Activated naive CD4-positive, alpha-beta T cell treated with anti-CD3 and anti-CD28 coated beads, Interleukin-2, amount 50 U/mL, for 72 hours (primary cell): Measurements from ENCODE around the gene TOM1. TPM values are rescaled to one million over a fixed set of nuclear protein-coding genes. Genes with fewer than 3 reads are reported as not detected.

Source experiments
- ATAC-seq, 2 donors: fragments of 150-1000 bp; cut with Tn5 transposase; 2 replicates each; pipeline ENCODE4 v1.10.0; 2021; ENCODE audit warnings: mild to moderate bottlenecking in 2 of 2, moderate library complexity in 2 of 2
- DNase-seq, 2 donors: peaks; one replicate each; pipeline ENCODE4 v3.0.0; 2021 to 2022; ENCODE audit warnings: low spot score in 2 of 2
- H3K27ac Mint-ChIP-seq, 2 donors: one replicate each; pipeline ENCODE4 v1.8.0; 2022; ENCODE audit warnings: mild to moderate bottlenecking in 2 of 2, mixed read lengths in 2 of 2
- H3K36me3 Mint-ChIP-seq, 2 donors: one replicate each; pipeline ENCODE4 v1.8.0; 2022; ENCODE audit warnings: mixed read lengths in 2 of 2
- H3K9me3 Mint-ChIP-seq, 2 donors: one replicate each; pipeline ENCODE4 v1.8.0; 2022; ENCODE audit warnings: mixed read lengths in 2 of 2
- total RNA-seq, 2 donors: library from RNA; stranded (reverse); gene quantifications; one replicate each; pipeline ENCODE4 v1.2.3, GENCODE V29; 2022

The TOM1 gene
- total RNA-seq, 2 donors from 2014 or later = 28.5 to 56.7 TPM

DNA sequence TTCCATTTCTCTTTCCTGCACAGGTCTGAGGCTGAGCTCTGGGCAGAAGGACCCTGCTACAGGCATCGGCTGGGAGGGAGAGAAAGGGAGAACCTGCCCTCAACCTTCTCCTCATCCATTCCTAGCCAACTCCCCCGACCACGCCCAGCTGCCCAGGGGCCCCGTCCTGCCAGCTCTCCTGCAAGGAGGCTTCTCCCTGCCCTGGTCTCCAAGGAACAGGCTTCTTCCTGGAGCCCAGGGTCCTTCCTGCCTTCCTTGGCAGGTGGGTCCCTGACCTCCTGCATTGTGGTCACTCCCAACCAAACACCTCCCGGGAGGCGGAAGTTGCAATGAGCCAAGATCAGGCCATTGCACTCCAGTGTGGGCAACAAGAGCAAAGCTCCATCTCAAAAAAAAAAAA lies 68.7 kb downstream of the TOM1 start:
- H3K9me3 Mint-ChIP-seq = no peaks in the 10 kb centered on the region

DNA sequence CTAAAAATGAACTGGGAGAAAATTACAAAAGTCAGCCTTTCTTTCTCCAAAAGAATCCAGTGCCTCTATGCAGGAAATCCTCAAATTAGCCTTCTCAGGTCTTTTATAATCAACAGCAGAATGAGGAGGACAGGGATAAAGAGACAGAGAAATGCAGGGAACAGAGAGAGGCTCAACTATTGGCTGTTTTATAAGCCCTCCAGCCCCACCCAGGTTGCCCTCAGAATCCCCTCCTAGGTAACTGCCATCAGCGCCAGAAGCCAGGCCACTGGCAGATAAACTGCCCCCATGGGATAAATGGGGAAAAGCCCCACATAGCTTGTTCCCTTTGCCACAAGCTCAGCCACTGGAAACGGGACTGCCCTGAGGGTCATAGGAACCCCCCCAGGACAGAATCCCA lies 70.3 kb downstream of the TOM1 start:
- DNase-seq = no peak
- H3K36me3 Mint-ChIP-seq = no peaks in the 10 kb centered on the region
- no peak for ATAC-seq
- H3K9me3 Mint-ChIP-seq = no peaks in the 10 kb centered on the region
- H3K27ac Mint-ChIP-seq = no peak overlapping the region

More for the DNA sequence above, 68.7 kb downstream of the TOM1 start:
- no peaks in the 10 kb centered on the region for H3K36me3 Mint-ChIP-seq
- no peak for DNase-seq
- ATAC-seq = no peak
- no peak overlapping the region for H3K27ac Mint-ChIP-seq

- no peaks in the 10 kb centered on the region for H3K9me3 Mint-ChIP-seq
- H3K27ac Mint-ChIP-seq = no peak overlapping the region
- H3K36me3 Mint-ChIP-seq = no peaks in the 10 kb centered on the region
- no peak for DNase-seq
- no peak for ATAC-seq
Observed at GRCh38 chr22:35373781-35374180, 74.1 kb downstream of the TOM1 start.

- ATAC-seq = no peak
- Mint-ChIP-seq H3K9me3 (no peaks in the 10 kb centered on the region), H3K36me3 (no peaks in the 10 kb centered on the region), H3K27ac (no peak overlapping the region)
- no peak for DNase-seq
Observed at GRCh38 chr22:35375031-35375430, 75.3 kb downstream of the TOM1 start.

DNA sequence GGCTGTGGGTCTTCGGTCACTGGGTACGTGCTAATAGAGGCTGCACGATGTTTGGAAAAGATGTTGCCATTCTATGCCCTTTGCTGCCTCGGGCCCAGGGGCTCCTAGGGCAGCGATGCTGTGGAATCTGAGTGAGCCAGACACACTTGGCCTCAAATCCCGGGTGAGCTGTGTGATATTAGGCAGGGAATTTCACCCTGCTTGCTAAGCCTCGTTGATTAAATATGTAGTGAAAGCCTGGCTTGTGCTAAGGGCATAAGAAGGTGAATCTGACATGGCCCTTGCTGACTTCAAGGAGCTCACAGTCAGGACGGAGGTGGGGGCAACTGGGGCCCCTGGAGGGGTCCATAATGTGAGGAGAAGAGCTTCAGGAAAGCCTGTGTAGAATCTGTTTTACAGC lies 75.8 kb downstream of the TOM1 start:
- DNase-seq = no peak
- ATAC-seq = no peak
- no peaks in the 10 kb centered on the region for H3K36me3 Mint-ChIP-seq
- no peaks in the 10 kb centered on the region for H3K9me3 Mint-ChIP-seq
- no peak overlapping the region for H3K27ac Mint-ChIP-seq

DNA sequence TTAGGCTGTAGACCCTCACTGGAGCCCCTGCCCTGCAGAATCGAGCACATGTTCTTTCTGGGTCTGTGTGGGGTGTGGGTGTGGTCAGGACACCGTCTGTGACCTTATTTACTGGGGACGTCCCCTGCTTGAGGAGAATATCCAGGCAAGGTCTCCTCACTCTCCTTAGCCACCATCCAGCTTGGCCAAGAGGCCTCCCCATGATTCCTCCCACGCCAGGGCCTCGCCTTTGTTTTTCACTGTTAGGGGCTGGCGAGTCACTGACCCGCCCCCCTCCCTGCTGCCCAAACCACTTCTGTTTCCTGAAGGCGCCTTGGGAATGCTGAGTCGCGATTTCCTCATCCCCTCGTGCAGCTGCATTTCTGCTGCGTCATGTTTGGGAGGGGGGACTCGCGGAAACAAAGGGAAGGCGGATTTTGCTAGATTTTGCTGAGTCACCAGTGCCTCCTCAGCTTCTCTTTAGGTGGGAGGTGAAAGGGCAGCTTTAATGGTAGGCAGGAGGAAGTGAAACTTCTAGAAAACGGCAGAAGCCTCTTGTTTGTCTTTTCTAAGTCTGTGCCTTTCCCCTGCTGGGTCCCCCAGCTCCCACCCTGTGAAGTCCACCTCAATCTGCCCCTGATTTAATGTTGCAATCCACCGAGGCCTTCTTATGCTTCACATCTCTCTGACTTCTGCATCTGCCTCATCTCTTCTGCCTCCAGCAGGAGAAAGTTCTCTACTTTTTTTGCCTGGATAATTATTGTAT lies 77.2 kb downstream of the TOM1 start:
- DNase-seq (no peak), ATAC-seq (peak in 1 of 2 donors; percentile 9)
- H3K27ac Mint-ChIP-seq = peak overlapping the region; percentile 14 to 75
- no peaks in the 10 kb centered on the region for H3K36me3 Mint-ChIP-seq
- no peaks in the 10 kb centered on the region for H3K9me3 Mint-ChIP-seq

DNA sequence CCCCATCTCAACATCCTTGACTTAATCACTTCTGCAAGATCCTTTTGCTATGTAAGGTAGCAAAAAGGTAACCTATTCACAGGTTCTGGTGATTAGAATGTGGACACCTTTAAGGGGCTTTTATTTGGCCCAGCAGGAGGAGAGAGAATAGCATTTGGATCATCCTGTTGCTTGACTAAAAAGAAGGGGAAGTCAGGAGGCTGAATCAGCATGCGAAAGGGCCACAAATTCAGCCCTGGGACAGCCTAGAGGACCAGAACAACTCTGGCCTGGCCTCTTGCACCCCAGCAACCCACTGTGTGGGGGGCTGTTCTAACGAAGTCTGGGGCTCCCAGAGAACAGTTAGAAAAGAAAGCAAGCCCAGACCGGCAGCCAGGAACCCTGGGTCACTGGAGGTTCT lies 78.0 kb downstream of the TOM1 start:
- H3K36me3 Mint-ChIP-seq = no peaks in the 10 kb centered on the region
- ATAC-seq (no peak), DNase-seq (no peak)
- H3K27ac Mint-ChIP-seq = peak overlapping the region in 1 of 2 donors; percentile 75
- no peaks in the 10 kb centered on the region for H3K9me3 Mint-ChIP-seq

DNA sequence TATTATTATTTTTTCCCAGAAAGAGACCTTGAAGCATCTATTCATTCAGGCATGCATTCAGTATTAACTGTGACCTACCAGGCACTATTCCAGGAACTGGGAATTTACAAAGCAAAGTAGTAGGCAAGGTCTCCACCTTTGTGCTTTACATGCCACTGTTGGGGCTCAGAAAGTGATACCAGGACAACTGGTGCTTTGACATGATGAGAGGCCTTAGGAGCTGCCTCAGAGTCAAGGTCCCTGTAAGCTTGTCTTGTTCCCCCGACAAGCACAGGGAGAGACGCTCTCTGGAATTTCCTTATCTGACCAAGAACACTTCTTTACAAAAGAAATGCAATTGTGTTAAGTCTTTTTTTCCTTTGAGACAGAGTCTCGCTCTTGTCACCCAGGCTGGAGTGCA lies 78.9 kb downstream of the TOM1 start:
- H3K36me3 Mint-ChIP-seq = no peaks in the 10 kb centered on the region
- H3K27ac Mint-ChIP-seq = no peak overlapping the region
- no peaks in the 10 kb centered on the region for H3K9me3 Mint-ChIP-seq
- ATAC-seq (no peak), DNase-seq (no peak)

- H3K9me3 Mint-ChIP-seq = no peaks in the 10 kb centered on the region
- H3K27ac Mint-ChIP-seq = no peak overlapping the region
- ATAC-seq (no peak), DNase-seq (no peak)
- H3K36me3 Mint-ChIP-seq = no peaks in the 10 kb centered on the region
Observed at GRCh38 chr22:35379146-35379993, 79.7 kb downstream of the TOM1 start.

- no peaks in the 10 kb centered on the region for H3K9me3 Mint-ChIP-seq
- no peak for ATAC-seq
- H3K36me3 Mint-ChIP-seq = no peaks in the 10 kb centered on the region
- no peak overlapping the region for H3K27ac Mint-ChIP-seq
- no peak for DNase-seq
Observed at GRCh38 chr22:35380013-35380412, 80.3 kb downstream of the TOM1 start.

DNA sequence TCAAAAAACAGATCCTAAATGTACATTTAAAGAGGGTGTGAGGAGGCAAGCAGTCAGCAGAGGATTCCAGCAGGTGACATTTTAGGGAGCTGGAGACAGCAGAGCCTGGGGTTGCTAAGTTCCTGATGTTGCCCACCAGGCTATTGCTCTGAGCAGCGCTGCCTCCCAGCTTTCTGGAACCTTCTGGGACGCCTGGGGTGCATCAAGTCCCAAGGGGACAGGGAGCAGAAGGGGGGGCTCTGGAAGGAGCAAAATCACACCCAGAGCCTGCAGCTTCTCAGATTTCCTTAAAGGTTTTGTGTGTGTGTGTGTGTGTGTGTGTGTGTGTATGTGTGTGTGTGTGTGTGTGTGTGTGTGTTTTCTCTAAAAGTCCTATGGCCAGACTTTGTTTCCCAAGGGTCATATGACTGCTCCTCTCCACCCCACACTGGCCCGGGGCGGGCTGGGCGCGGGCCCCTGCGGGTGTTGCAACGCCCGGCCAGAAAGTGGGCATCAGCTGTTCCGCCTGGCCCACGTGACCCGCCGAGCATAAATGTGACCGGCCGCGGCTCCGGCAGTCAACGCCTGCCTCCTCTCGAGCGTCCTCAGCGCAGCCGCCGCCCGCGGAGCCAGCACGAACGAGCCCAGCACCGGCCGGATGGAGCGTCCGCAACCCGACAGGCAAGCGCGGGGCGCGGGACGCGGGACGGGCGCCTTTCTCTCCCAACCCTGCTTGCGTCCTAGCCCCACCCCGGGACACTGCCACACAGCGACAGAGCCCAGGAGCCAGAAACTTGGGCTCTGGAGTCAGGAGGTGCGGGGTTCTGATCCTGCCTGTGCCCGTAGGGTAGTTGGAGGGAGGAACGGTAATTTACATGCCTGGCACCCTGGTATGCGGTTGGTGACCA lies 81.1 kb downstream of the TOM1 start, which contains the start of gene HMOX1:
Gene HMOX1, plus strand, starts transcription at position 560 of the 887 bp plus-strand sequence. Its CDS starts 78 bp downstream, at position 638.
- peak; percentile 85 to 86 for ATAC-seq
- Mint-ChIP-seq H3K36me3 (no peaks in the 10 kb centered on the region), H3K27ac (no peak within 1 kb of the TSS), H3K9me3 (no peaks in the 10 kb centered on the region)
- peak; percentile 59 to 64 for DNase-seq

- no peak for DNase-seq
- H3K27ac Mint-ChIP-seq = no peak overlapping the region
- no peaks in the 10 kb centered on the region for H3K36me3 Mint-ChIP-seq
- no peaks in the 10 kb centered on the region for H3K9me3 Mint-ChIP-seq
- ATAC-seq = no peak
Observed at GRCh38 chr22:35381424-35382009, 81.8 kb downstream of the TOM1 start.

- no peaks in the 10 kb centered on the region for H3K9me3 Mint-ChIP-seq
- no peak overlapping the region for H3K27ac Mint-ChIP-seq
- H3K36me3 Mint-ChIP-seq = no peaks in the 10 kb centered on the region
- ATAC-seq (no peak), DNase-seq (no peak)
Observed at GRCh38 chr22:35383679-35384071, 84.0 kb downstream of the TOM1 start.

DNA sequence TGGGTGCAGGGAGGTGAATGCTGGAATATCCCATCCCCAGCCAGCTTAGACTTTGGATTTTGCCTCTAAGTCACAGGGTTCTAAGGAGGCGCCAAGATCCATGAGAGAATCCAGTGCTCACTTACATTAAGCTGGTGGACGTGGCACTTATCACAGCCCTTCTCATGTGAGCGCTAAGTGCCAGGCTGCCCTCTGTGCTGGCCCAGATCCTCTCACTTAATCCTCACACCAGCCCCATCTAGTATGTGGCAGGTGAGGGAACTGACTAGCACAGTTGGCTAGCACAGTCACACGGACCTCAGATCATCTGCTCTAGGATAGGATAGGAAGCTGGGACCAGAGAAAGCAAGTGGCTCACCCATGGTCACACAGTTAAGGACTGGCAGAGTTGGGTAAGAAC lies 84.8 kb downstream of the TOM1 start:
- DNase-seq (no peak), ATAC-seq (no peak)
- no peak overlapping the region for H3K27ac Mint-ChIP-seq
- no peaks in the 10 kb centered on the region for H3K36me3 Mint-ChIP-seq
- H3K9me3 Mint-ChIP-seq = no peaks in the 10 kb centered on the region

DNA sequence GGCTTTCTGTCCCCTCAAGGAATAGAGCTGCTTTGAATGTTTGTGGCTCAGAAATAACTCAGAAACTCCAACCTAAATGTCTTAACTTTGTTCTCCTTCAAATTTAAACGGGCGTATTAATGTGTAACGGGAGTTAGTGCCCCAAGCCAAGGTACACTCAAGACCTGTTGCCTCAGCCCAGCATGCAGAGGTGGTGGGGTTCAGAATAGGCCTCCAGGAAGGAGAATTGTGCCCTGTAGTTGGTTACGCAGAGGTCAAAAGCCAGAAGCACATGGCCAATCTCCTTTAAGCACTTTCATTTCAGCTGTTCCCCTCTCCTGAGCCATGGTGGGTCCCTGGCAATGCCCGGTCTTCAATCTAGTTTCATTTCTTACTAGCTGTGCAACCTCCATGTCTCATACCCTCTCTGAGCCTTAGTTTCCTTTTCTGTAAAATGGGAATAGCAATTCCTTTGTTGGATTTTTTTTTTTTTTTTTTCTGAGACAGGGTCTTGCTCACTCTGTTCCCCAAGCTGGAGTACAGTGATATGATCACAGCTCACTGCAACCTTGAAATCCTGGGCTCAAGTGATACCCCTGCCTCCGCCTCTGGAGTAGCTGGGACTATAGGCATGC lies 85.4 kb downstream of the TOM1 start:
- Mint-ChIP-seq H3K36me3 (no peaks in the 10 kb centered on the region), H3K9me3 (no peaks in the 10 kb centered on the region), H3K27ac (no peak overlapping the region)
- ATAC-seq (no peak), DNase-seq (no peak)

DNA sequence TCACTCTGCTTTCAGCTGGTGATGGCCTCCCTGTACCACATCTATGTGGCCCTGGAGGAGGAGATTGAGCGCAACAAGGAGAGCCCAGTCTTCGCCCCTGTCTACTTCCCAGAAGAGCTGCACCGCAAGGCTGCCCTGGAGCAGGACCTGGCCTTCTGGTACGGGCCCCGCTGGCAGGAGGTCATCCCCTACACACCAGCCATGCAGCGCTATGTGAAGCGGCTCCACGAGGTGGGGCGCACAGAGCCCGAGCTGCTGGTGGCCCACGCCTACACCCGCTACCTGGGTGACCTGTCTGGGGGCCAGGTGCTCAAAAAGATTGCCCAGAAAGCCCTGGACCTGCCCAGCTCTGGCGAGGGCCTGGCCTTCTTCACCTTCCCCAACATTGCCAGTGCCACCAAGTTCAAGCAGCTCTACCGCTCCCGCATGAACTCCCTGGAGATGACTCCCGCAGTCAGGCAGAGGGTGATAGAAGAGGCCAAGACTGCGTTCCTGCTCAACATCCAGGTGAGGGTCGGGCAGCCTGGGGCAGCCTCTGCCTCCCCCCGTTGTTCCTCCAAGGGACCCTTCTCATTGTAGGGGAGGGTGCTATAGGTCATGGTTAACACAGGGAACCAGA lies 87.1 kb downstream of the TOM1 start:
- Mint-ChIP-seq H3K27ac (no peak overlapping the region), H3K36me3 (no peaks in the 10 kb centered on the region), H3K9me3 (no peaks in the 10 kb centered on the region)
- DNase-seq (no peak), ATAC-seq (no peak)
